ENCODE measurements around the gene GNAS.

GRCh38 chr20:58868795-58869194 is 16.3 kb downstream of the GNAS start:
- TF ChIP-seq CTCF (IDR thresholded peaks at IDR 0.05) (peak in 5 of 6 experiments; percentile 23 to 44 (median 34)), POLR2A (IDR thresholded peaks at IDR 0.05) (no peak)
